Prostate gland (tissue), 2 donors: Measurements from ENCODE around the gene CARS2. TPM values are rescaled to one million over a fixed set of nuclear protein-coding genes. Genes with fewer than 3 reads are reported as not detected.

Source experiments
- DNase-seq: peaks from one replicate; pipeline ENCODE4 v3.0.0-alpha.2; 2019; ENCODE audit warnings: low spot score
- H3K27ac ChIP-seq, 2 donors: fragments of 200-600 bp; sonication (generic); 2 replicates each; pipeline ENCODE4 v1.5.1; 2017 to 2019
- H3K27me3 ChIP-seq: fragments of 200-600 bp; sonication (generic); replicated peaks from 2 replicates; pipeline ENCODE4 v1.5.1; 2019; ENCODE audit not compliant: insufficient read depth
- H3K36me3 ChIP-seq, 2 donors: fragments of 200-600 bp; sonication (generic); 1 replicate in 1 of 2; 2 replicates in 1 of 2; pipeline versions ENCODE4 v1.5.1 to v1.8.1; 2017 to 2019
- H3K4me1 ChIP-seq: fragments of 200-600 bp; sonication (generic); replicated peaks from 2 replicates; pipeline ENCODE4 v1.5.1; 2019
- H3K4me3 ChIP-seq, 2 donors: fragments of 200-600 bp; sonication (generic); 2 replicates each; pipeline ENCODE4 v1.5.1; 2017 to 2019
- H3K9me3 ChIP-seq: fragments of 200-600 bp; sonication (generic); 2 replicates; pipeline ENCODE4 v1.5.1; 2017
- CTCF ChIP-seq, 4 experiments: fragments of 200-600 bp in 2 of 4; fragments of 450-650 bp in 2 of 4; sonication (generic) in 2 of 4; IDR thresholded peaks; 1 replicate in 3 of 4; 2 replicates in 1 of 4; pipeline ENCODE4 v1.5.1; 2016 to 2019; ENCODE audit warnings: antibody characterized with exemption in 4 of 4, mild to moderate bottlenecking in 2 of 4, moderate library complexity in 2 of 4
- POLR2A ChIP-seq: fragments of 450-650 bp; IDR thresholded peaks from one replicate; pipeline ENCODE4 v1.6.1; 2016; ENCODE audit warnings: antibody characterized with exemption, mild to moderate bottlenecking
- POLR2AphosphoS5 ChIP-seq: sonication (generic); formaldehyde crosslinking; IDR thresholded peaks from one replicate; pipeline ENCODE4 v1.6.1; 2017; ENCODE audit warnings: antibody characterized with exemption
- WGBS: methylation state at CpG from one replicate; pipeline ENCODE4 v1.1.5; 2018; 5-methylcytosine and 5-hydroxymethylcytosine counted together
- intact Hi-C: fragments of 100-400 bp; cut with DNase I; formaldehyde crosslinking; loops from one replicate; pipeline ENCODE4 v1.14.2; 2022
- total RNA-seq, 2 donors: library from RNA; depleted of rRNA; stranded (reverse); fragments of >200 nt; gene quantifications; one replicate each; pipeline ENCODE4 v1.1.0, GENCODE V29; 2016

Gene CARS2
- total RNA-seq, 2 donors from 2014 or later = 40.5 to 85.5 TPM

- no peaks in the 10 kb centered on the region for H3K36me3 ChIP-seq
- DNase-seq = no peak
- H3K4me1 ChIP-seq = no peaks in the 10 kb centered on the region
- no peak for TF ChIP-seq POLR2AphosphoS5
- WGBS = 93% methylated on average over 14 of the region's 14 CpGs
- no peak overlapping the region for H3K4me3 ChIP-seq
- H3K27me3 ChIP-seq = no peaks in the 10 kb centered on the region
- no peaks in the 10 kb centered on the region for H3K9me3 ChIP-seq
- H3K27ac ChIP-seq = no peak overlapping the region
- intact Hi-C loops = no loop called here
Measured at GRCh38 chr13:110653851-110654250, 52.1 kb downstream of the CARS2 start.

GRCh38 chr13:110653271-110653670, 52.6 kb downstream of the CARS2 start:
- Histone ChIP-seq H3K9me3 (no peaks in the 10 kb centered on the region), H3K4me1 (no peaks in the 10 kb centered on the region), H3K27me3 (no peaks in the 10 kb centered on the region), H3K36me3 (no peaks in the 10 kb centered on the region), H3K4me3 (no peak overlapping the region), H3K27ac (no peak overlapping the region)
- no peak for DNase-seq
- TF ChIP-seq POLR2AphosphoS5 (no peak), POLR2A (no peak), CTCF (IDR thresholded peaks at IDR 0.05) (no peak)
- intact Hi-C loops = no loop called here
- WGBS = 94% methylated on average over 14 of the region's 14 CpGs

- intact Hi-C loops = no loop called here
- Histone ChIP-seq H3K4me1 (no peaks in the 10 kb centered on the region), H3K36me3 (no peaks in the 10 kb centered on the region), H3K4me3 (no peak overlapping the region), H3K9me3 (no peaks in the 10 kb centered on the region), H3K27me3 (no peaks in the 10 kb centered on the region), H3K27ac (no peak overlapping the region)
- TF ChIP-seq CTCF (IDR thresholded peaks at IDR 0.05) (no peak), POLR2AphosphoS5 (no peak), POLR2A (no peak)
- DNase-seq = no peak
- WGBS = 92% methylated on average over 10 of the region's 10 CpGs
Measured at GRCh38 chr13:110652764-110653163, 53.2 kb downstream of the CARS2 start.

- no peaks in the 10 kb centered on the region for H3K9me3 ChIP-seq
- H3K4me1 ChIP-seq = no peaks in the 10 kb centered on the region
- no peaks in the 10 kb centered on the region for H3K36me3 ChIP-seq
- no peak overlapping the region for H3K4me3 ChIP-seq
- WGBS = 84% methylated on average over 10 of the region's 10 CpGs
- H3K27me3 ChIP-seq = no peaks in the 10 kb centered on the region
- no peak overlapping the region for H3K27ac ChIP-seq
- TF ChIP-seq POLR2A (no peak), POLR2AphosphoS5 (no peak), CTCF (IDR thresholded peaks at IDR 0.05) (no peak)
- intact Hi-C loops = no loop called here
- DNase-seq = no peak
Measured at GRCh38 chr13:110652231-110652730, 53.6 kb downstream of the CARS2 start.

GRCh38 chr13:110651726-110652230, 54.1 kb downstream of the CARS2 start:
- Histone ChIP-seq H3K27me3 (no peaks in the 10 kb centered on the region), H3K9me3 (no peaks in the 10 kb centered on the region), H3K4me1 (no peaks in the 10 kb centered on the region), H3K36me3 (no peaks in the 10 kb centered on the region), H3K4me3 (no peak overlapping the region), H3K27ac (no peak overlapping the region)
- TF ChIP-seq CTCF (IDR thresholded peaks at IDR 0.05) (no peak), POLR2A (no peak), POLR2AphosphoS5 (no peak)
- intact Hi-C loops = no loop called here
- 89% methylated on average over 15 of the region's 16 CpGs for WGBS
- DNase-seq = no peak
